ENCODE measurements around the gene ATE1. TPM values are rescaled to one million over a fixed set of nuclear protein-coding genes. Genes with fewer than 3 reads are reported as not detected.

Gene ATE1
- total and polyA plus RNA-seq, 2 donors (not counting 1 experiment from before 2014, with no cell fraction given) = 8.2 to 32.0 TPM

GRCh38 chr10:121772884-121773283 lies 154.9 kb downstream of the ATE1 start:
- POLR2A ChIA-PET = no interaction called here
- TF ChIP-seq CTCF (IDR thresholded peaks at IDR 0.05) = no peak
- no peak for TF ChIP-seq EZH2 (IDR thresholded peaks at IDR 0.05; ENCODE audit: borderline replicate concordance, insufficient read depth, low read depth, low read length, poor library complexity, severe bottlenecking)
- Histone ChIP-seq H3K4me1 (ENCODE audit: control insufficient read depth in 2 of 2, insufficient read depth in 2 of 2, low read length in 2 of 2) (no peaks in the 10 kb centered on the region), H3K27me3 (replicated peaks in 1 of 4; ENCODE audit: control extremely low read depth in 1 of 4, control insufficient read depth in 3 of 4, insufficient read depth in 4 of 4, low read length in 3 of 4) (no peaks in the 10 kb centered on the region), H3K4me2 (replicated peaks; ENCODE audit: low read depth, low read length, poor library complexity, severe bottlenecking) (no peak overlapping the region), H3K36me3 (replicated peaks in 1 of 2; ENCODE audit: control extremely low read depth in 1 of 2, control insufficient read depth in 1 of 2, extremely low read depth in 1 of 2, insufficient read depth in 2 of 2, low read length in 1 of 2) (no peaks in the 10 kb centered on the region), H3K9ac (ENCODE audit: low read length) (no peak overlapping the region), H3K27ac (ENCODE audit: low read length in 2 of 2) (no peak overlapping the region), H4K20me1 (ENCODE audit: control insufficient read depth, insufficient read depth, low read length, poor library complexity, severe bottlenecking) (no peaks in the 10 kb centered on the region), H3K4me3 (ENCODE audit: control extremely low read depth in 1 of 5, extremely low read depth in 1 of 5, insufficient read depth in 1 of 5, low read depth in 2 of 5, low read length in 4 of 5) (no peak overlapping the region), H3K79me2 (ENCODE audit: control insufficient read depth, insufficient read depth, low read length) (no peaks in the 10 kb centered on the region), H3K9me3 (ENCODE audit: control extremely low read depth in 1 of 3, control insufficient read depth in 2 of 3, insufficient read depth in 1 of 3, low read length in 2 of 3) (peaks cover 0 to 2% (median 0%) of the 10 kb centered on the region in 3 donors), H2AFZ (ENCODE audit: insufficient read depth, low read depth, low read length, poor library complexity, severe bottlenecking) (no peak overlapping the region)
- WGBS (ENCODE audit: insufficient coverage) = no CpG with 5 or more reads among the region's 2 CpGs
- no peak for ATAC-seq (ENCODE audit: low read depth)
- Mint-ChIP-seq H3K4me1 (no peaks in the 10 kb centered on the region), H3K27me3 (no peaks in the 10 kb centered on the region), H3K4me3 (no peak overlapping the region), H3K27ac (no peak overlapping the region), H3K9me3 (ENCODE audit: insufficient read depth) (no peaks in the 10 kb centered on the region)
- no peak for DNase-seq
- intact Hi-C loops (cut with micrococcal nuclease) = no loop called here
- CTCF ChIA-PET = no interaction called here

- no CpG with 5 or more reads among the region's 6 CpGs for whole genome bisulfite sequencing (ENCODE audit: insufficient coverage)
- Histone ChIP-seq H2AFZ (ENCODE audit: insufficient read depth, low read depth, low read length, poor library complexity, severe bottlenecking) (no peak overlapping the region), H3K27ac (ENCODE audit: low read length in 2 of 2) (no peak overlapping the region), H3K36me3 (replicated peaks in 1 of 2; ENCODE audit: control extremely low read depth in 1 of 2, control insufficient read depth in 1 of 2, extremely low read depth in 1 of 2, insufficient read depth in 2 of 2, low read length in 1 of 2) (no peaks in the 10 kb centered on the region), H3K4me3 (ENCODE audit: control extremely low read depth in 1 of 5, extremely low read depth in 1 of 5, insufficient read depth in 1 of 5, low read depth in 2 of 5, low read length in 4 of 5) (no peak overlapping the region), H3K9me3 (ENCODE audit: control extremely low read depth in 1 of 3, control insufficient read depth in 2 of 3, insufficient read depth in 1 of 3, low read length in 2 of 3) (peaks cover 0 to 2% (median 0%) of the 10 kb centered on the region in 3 donors), H3K27me3 (replicated peaks in 1 of 4; ENCODE audit: control extremely low read depth in 1 of 4, control insufficient read depth in 3 of 4, insufficient read depth in 4 of 4, low read length in 3 of 4) (no peaks in the 10 kb centered on the region), H3K79me2 (ENCODE audit: control insufficient read depth, insufficient read depth, low read length) (no peaks in the 10 kb centered on the region), H3K4me1 (ENCODE audit: control insufficient read depth in 2 of 2, insufficient read depth in 2 of 2, low read length in 2 of 2) (no peaks in the 10 kb centered on the region), H4K20me1 (ENCODE audit: control insufficient read depth, insufficient read depth, low read length, poor library complexity, severe bottlenecking) (no peaks in the 10 kb centered on the region), H3K4me2 (replicated peaks; ENCODE audit: low read depth, low read length, poor library complexity, severe bottlenecking) (no peak overlapping the region), H3K9ac (ENCODE audit: low read length) (no peak overlapping the region)
- Mint-ChIP-seq H3K4me1 (no peaks in the 10 kb centered on the region), H3K4me3 (no peak overlapping the region), H3K27ac (no peak overlapping the region), H3K9me3 (ENCODE audit: insufficient read depth) (no peaks in the 10 kb centered on the region), H3K27me3 (no peaks in the 10 kb centered on the region)
- POLR2A ChIA-PET = no interaction called here
- CTCF ChIA-PET = no interaction called here
- DNase-seq (no peak), ATAC-seq (ENCODE audit: low read depth) (no peak)
- intact Hi-C loops (cut with micrococcal nuclease) = no loop called here
- TF ChIP-seq EZH2 (IDR thresholded peaks at IDR 0.05; ENCODE audit: borderline replicate concordance, insufficient read depth, low read depth, low read length, poor library complexity, severe bottlenecking) (no peak), CTCF (IDR thresholded peaks at IDR 0.05) (no peak)
Measured at GRCh38 chr10:121772406-121772805, 155.4 kb downstream of the ATE1 start.

All from B cell (primary cell).